Activated gamma-delta T cell treated with anti-CD3 and anti-CD28 coated beads, Interleukin-2, amount 50 U/mL, for 16 hours (primary cell): ENCODE results near the gene RASGRP2.

Experiments
- DNase-seq: peaks from one replicate; pipeline ENCODE4 v3.0.0-alpha.2; 2020; ENCODE audit warnings: low read depth

The RASGRP2 gene

GRCh38 chr11:64694821-64695365 is 49.0 kb downstream of the RASGRP2 start:
- DNase-seq, result no peak

- no peak for DNase-seq
Measured at GRCh38 chr11:64694026-64694755, 49.8 kb downstream of the RASGRP2 start.

- no peak for DNase-seq
Measured at GRCh38 chr11:64692764-64693331, 51.1 kb downstream of the RASGRP2 start.

- DNase-seq, result no peak
Measured at GRCh38 chr11:64691543-64691942, 52.4 kb downstream of the RASGRP2 start.

GRCh38 chr11:64690235-64690634 is 53.7 kb downstream of the RASGRP2 start:
- DNase-seq, result no peak

GRCh38 chr11:64688534-64688982 is 55.4 kb downstream of the RASGRP2 start:
- peak; percentile 91 for DNase-seq

GRCh38 chr11:64687643-64688533 is 56.1 kb downstream of the RASGRP2 start:
- DNase-seq, result no peak

- no peak for DNase-seq
Measured at GRCh38 chr11:64687204-64687603, 56.7 kb downstream of the RASGRP2 start.

GRCh38 chr11:64686466-64687170 is 57.3 kb downstream of the RASGRP2 start:
- DNase-seq, result no peak

- DNase-seq, result no peak
Measured at GRCh38 chr11:64685536-64685935, 58.4 kb downstream of the RASGRP2 start.

- no peak for DNase-seq
Measured at GRCh38 chr11:64684357-64684756, 59.6 kb downstream of the RASGRP2 start.

- DNase-seq, result no peak
Measured at GRCh38 chr11:64681171-64681570, 62.8 kb downstream of the RASGRP2 start.

- DNase-seq, result no peak
Measured at GRCh38 chr11:64679846-64680245, 64.1 kb downstream of the RASGRP2 start.

GRCh38 chr11:64677441-64678023 is 66.4 kb downstream of the RASGRP2 start:
- no peak for DNase-seq
